T47D (cell line): ENCODE measurements around the gene BID.
A peak's percentile ranks its signal among the peaks of the same experiment; 100 is the strongest.

Experiments
- DNase-seq, 2 experiments: peaks; one replicate each; pipeline versions ENCODE4 v3.0.0 to v3.0.0-alpha.2; 2011 to 2012; ENCODE audit warnings: low read depth in 1 of 2, low spot score in 1 of 2
- JUND ChIP-seq: IDR thresholded peaks from 2 replicates; pipeline ENCODE4 v1.6.1; 2012; ENCODE audit warnings: low read depth
- in situ Hi-C: cut with HindIII; loops from 2 replicates; pipeline ENCODE4 v1.10.0; 2016; ENCODE audit warnings: low sequenced_read_pairs, low pct_unique_long_range_greater_than_20kb

BID gene

GRCh38 chr22:17779286-17780115 is 5.2 kb upstream of the BID start:
- DNase-seq, result no peak
- in situ Hi-C loops, result no loop called here
- no peak for TF ChIP-seq JUND

GRCh38 chr22:17778412-17778976 is 4.2 kb upstream of the BID start:
- no peak for DNase-seq
- no peak for TF ChIP-seq JUND
- in situ Hi-C loops, result no loop called here

- no peak for DNase-seq
- TF ChIP-seq JUND, result no peak
- in situ Hi-C loops, result no loop called here
Observed at GRCh38 chr22:17777717-17778044, 3.4 kb upstream of the BID start.

- TF ChIP-seq JUND, result no peak
- DNase-seq, result no peak
- in situ Hi-C loops, result no loop called here
Observed at GRCh38 chr22:17777005-17777716, 2.9 kb upstream of the BID start.

GRCh38 chr22:17775781-17776465 is 1.7 kb upstream of the BID start:
- in situ Hi-C loops, result no loop called here
- no peak for TF ChIP-seq JUND
- no peak for DNase-seq

- no peak for TF ChIP-seq JUND
- in situ Hi-C loops, result no loop called here
- DNase-seq, result no peak
Observed at GRCh38 chr22:17774926-17775685, 837 bp upstream of the BID start.

GRCh38 chr22:17773606-17774205 is 563 bp downstream of the BID start:
- peak; percentile 48 to 52 for DNase-seq
- in situ Hi-C loops, result no loop called here

GRCh38 chr22:17772958-17773605 is 1.2 kb downstream of the BID start:
- no peak for TF ChIP-seq JUND
- DNase-seq, result peak; percentile 67 to 77
- in situ Hi-C loops, result no loop called here

More at GRCh38 chr22:17773606-17774205, 563 bp downstream of the BID start:
- no peak for TF ChIP-seq JUND

GRCh38 chr22:17772249-17772957 is 1.9 kb downstream of the BID start:
- in situ Hi-C loops, result no loop called here
- no peak for TF ChIP-seq JUND
- no peak for DNase-seq

- in situ Hi-C loops, result no loop called here
- no peak for DNase-seq
Observed at GRCh38 chr22:17770180-17771077, 3.8 kb downstream of the BID start.

More at GRCh38 chr22:17770180-17771077, 3.8 kb downstream of the BID start:
- TF ChIP-seq JUND, result no peak
